MCF 10A (cell line): ENCODE data around the gene ITPKA. TPM values are rescaled to one million over a fixed set of nuclear protein-coding genes. Genes with fewer than 3 reads are reported as not detected.
A peak's percentile ranks its signal among the peaks of the same experiment; 100 is the strongest.
"Not testable (repeated sequence)": the region's sequence is repeated elsewhere in the genome, so short reads cannot be mapped to it uniquely, and the experiment has no call there.

ENCODE experiments used
- BruUV-seq: library from RNA; stranded (reverse); fragments of 400-500 nt; replicated peaks from 2 replicates; lab custom pipeline; 2021; lab: Mats Ljungman, UMichigan
- CTCF ChIA-PET: fragments of 300-600 bp; sonication (Branson Sonifier 250); formaldehyde crosslinking; extraction: SDS; loops from one replicate; lab custom pipeline; 2021; ENCODE audit warnings: antibody characterized with exemption, inconsistent platforms; lab: Yijun Ruan, JAX
- POLR2A ChIA-PET: fragments of 300-600, 350-650 bp; sonication (Branson Sonifier 250); formaldehyde crosslinking; extraction: SDS; loops from one replicate; lab custom pipeline; 2020; ENCODE audit warnings: antibody characterized with exemption, inconsistent platforms; lab: Yijun Ruan, JAX
- DNase-seq: peaks from one replicate; pipeline ENCODE4 v3.0.0-alpha.2; 2018; ENCODE audit not compliant: unreplicated experiment
- H3K27ac Mint-ChIP-seq: one replicate; pipeline ENCODE4 v1.8.0; 2022; ENCODE audit warnings: mild to moderate bottlenecking, low read depth, mixed read lengths; ENCODE audit not compliant: unreplicated experiment
- H3K27me3 Mint-ChIP-seq: one replicate; pipeline ENCODE4 v1.8.0; 2022; ENCODE audit warnings: mixed read lengths; ENCODE audit not compliant: insufficient read depth, unreplicated experiment
- H3K36me3 Mint-ChIP-seq: one replicate; pipeline ENCODE4 v1.8.0; 2022; ENCODE audit warnings: mild to moderate bottlenecking, moderate library complexity, mixed read lengths; ENCODE audit not compliant: insufficient read depth, unreplicated experiment
- H3K4me1 Mint-ChIP-seq: one replicate; pipeline ENCODE4 v1.8.0; 2022; ENCODE audit warnings: mixed read lengths; ENCODE audit not compliant: insufficient read depth, unreplicated experiment
- H3K4me3 Mint-ChIP-seq: one replicate; pipeline ENCODE4 v1.8.0; 2022; ENCODE audit warnings: mild to moderate bottlenecking, moderate library complexity, mixed read lengths; ENCODE audit not compliant: unreplicated experiment
- H3K9me3 Mint-ChIP-seq: one replicate; pipeline ENCODE4 v1.8.0; 2022; ENCODE audit warnings: mixed read lengths; ENCODE audit not compliant: unreplicated experiment
- intact Hi-C: fragments of 100-400 bp; cut with micrococcal nuclease; formaldehyde crosslinking; loops from 2 replicates; pipeline ENCODE4 v1.14.1; 2022
- total RNA-seq: library from RNA; stranded (reverse); gene quantifications from 2 replicates; pipeline ENCODE4 v1.2.3, GENCODE V29; 2022
- TF ChIP-seq, protein P1 (sequence below): fragments of 200-600 bp; IDR thresholded peaks from one replicate; pipeline ENCODE4 v1.8.0; 2022; ENCODE audit warnings: antibody characterized with exemption, mild to moderate bottlenecking; ENCODE audit not compliant: unreplicated experiment

ITPKA gene
- total RNA-seq, 1 experiment from 2014 or later = 13.5 TPM

- no peak for DNase-seq
- ChIA-PET CTCF (interaction anchor here (0.6 to 4.3 kb wide), 20 partner anchors 9 to 329 kb away, joined by 3 to 21 read pairs (median 4); partner anchors contain the start of gene RPAP1), POLR2A (interaction anchor here (0.6 to 1.9 kb wide), 5 partner anchors 11 to 308 kb away, joined by 3 to 6 read pairs (median 3); no protein-coding TSS in a partner anchor)
- H3K27ac Mint-ChIP-seq = no peak overlapping the region
- no peak overlapping the region for H3K4me3 Mint-ChIP-seq
- intact Hi-C loops = loop anchor here (5.0 kb wide), 2 partner anchors 92 to 137 kb away; partner anchors contain the start of gene TYRO3
- H3K27me3 Mint-ChIP-seq = no peaks in the 10 kb centered on the region
- TF ChIP-seq, protein P1, sequence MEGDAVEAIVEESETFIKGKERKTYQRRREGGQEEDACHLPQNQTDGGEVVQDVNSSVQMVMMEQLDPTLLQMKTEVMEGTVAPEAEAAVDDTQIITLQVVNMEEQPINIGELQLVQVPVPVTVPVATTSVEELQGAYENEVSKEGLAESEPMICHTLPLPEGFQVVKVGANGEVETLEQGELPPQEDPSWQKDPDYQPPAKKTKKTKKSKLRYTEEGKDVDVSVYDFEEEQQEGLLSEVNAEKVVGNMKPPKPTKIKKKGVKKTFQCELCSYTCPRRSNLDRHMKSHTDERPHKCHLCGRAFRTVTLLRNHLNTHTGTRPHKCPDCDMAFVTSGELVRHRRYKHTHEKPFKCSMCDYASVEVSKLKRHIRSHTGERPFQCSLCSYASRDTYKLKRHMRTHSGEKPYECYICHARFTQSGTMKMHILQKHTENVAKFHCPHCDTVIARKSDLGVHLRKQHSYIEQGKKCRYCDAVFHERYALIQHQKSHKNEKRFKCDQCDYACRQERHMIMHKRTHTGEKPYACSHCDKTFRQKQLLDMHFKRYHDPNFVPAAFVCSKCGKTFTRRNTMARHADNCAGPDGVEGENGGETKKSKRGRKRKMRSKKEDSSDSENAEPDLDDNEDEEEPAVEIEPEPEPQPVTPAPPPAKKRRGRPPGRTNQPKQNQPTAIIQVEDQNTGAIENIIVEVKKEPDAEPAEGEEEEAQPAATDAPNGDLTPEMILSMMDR = no peak
- H3K9me3 Mint-ChIP-seq = no peaks in the 10 kb centered on the region
- no TSS peak for BruUV-seq
- H3K4me1 Mint-ChIP-seq = peaks cover 5% of the 10 kb centered on the region
- peaks cover 84% of the 10 kb centered on the region for H3K36me3 Mint-ChIP-seq
Measured at GRCh38 chr15:41464889-41465580, 28.6 kb upstream of the ITPKA start.

GRCh38 chr15:41465822-41466421 lies 27.8 kb upstream of the ITPKA start:
- TF ChIP-seq, protein P1 = peak; percentile 93
- DNase-seq = peak; percentile 59
- Mint-ChIP-seq H3K27me3 (no peaks in the 10 kb centered on the region), H3K4me3 (no peak overlapping the region), H3K9me3 (no peaks in the 10 kb centered on the region), H3K4me1 (peaks cover 5% of the 10 kb centered on the region), H3K36me3 (peaks cover 87% of the 10 kb centered on the region), H3K27ac (no peak overlapping the region)
- no TSS peak for BruUV-seq
- intact Hi-C loops = loop anchor here (1.0 to 5.0 kb wide), 4 partner anchors 91 to 341 kb away; partner anchors contain the start of gene TYRO3
- ChIA-PET POLR2A (interaction anchor here (0.7 to 1.9 kb wide), 4 partner anchors 10 to 307 kb away, joined by 3 to 10 read pairs (median 4); no protein-coding TSS in a partner anchor), CTCF (interaction anchor here (0.6 to 4.3 kb wide), 28 partner anchors 8 to 833 kb away, joined by 3 to 21 read pairs (median 4); no protein-coding TSS in a partner anchor)

- H3K27ac Mint-ChIP-seq = no peak overlapping the region
- no peak for DNase-seq
- TF ChIP-seq, protein P1 = no peak
- no TSS peak for BruUV-seq
- peaks cover 5% of the 10 kb centered on the region for H3K4me1 Mint-ChIP-seq
- no peaks in the 10 kb centered on the region for H3K27me3 Mint-ChIP-seq
- intact Hi-C loops = loop anchor here (1.0 to 5.0 kb wide), 4 partner anchors 91 to 340 kb away; partner anchors contain the start of gene TYRO3
- H3K36me3 Mint-ChIP-seq = peaks cover 90% of the 10 kb centered on the region
- no peaks in the 10 kb centered on the region for H3K9me3 Mint-ChIP-seq
- no peak overlapping the region for H3K4me3 Mint-ChIP-seq
- CTCF ChIA-PET = interaction anchor here (0.6 to 4.3 kb wide), 16 partner anchors 9 to 525 kb away, joined by 3 to 21 read pairs (median 5); partner anchors contain the start of gene MAPKBP1
- POLR2A ChIA-PET = interaction anchor here (0.8 to 1.9 kb wide), 3 partner anchors 9 to 306 kb away, joined by 3 to 10 read pairs (median 6); no protein-coding TSS in a partner anchor
Measured at GRCh38 chr15:41466711-41467110, 27.0 kb upstream of the ITPKA start.

DNA sequence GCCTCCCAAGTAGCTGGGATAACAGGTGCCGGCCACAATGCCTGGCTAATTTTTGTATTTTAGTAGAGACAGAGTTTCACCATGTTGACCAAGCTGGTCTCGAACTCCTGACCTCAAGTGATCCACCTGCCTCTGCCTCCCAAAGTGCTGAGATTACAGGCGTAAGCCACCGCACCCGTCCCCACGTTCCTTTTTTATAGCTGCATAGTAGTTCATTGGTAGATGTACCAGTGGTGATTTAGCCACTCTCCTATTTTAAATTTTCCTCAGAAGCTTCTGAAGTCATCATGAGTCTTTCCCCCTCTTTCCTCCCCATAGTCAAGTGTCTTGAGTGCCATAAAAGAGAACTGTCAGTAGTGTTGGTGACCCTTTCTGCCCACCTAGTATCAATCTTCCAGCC lies 24.0 kb upstream of the ITPKA start:
- CTCF ChIA-PET, DNase-seq, H3K4me3 Mint-ChIP-seq, POLR2A ChIA-PET, BruUV-seq, H3K27me3 Mint-ChIP-seq, H3K27ac Mint-ChIP-seq, H3K9me3 Mint-ChIP-seq, H3K4me1 Mint-ChIP-seq: not testable (repeated sequence)
- intact Hi-C loops = loop anchor here (5.0 kb wide), 2 partner anchors 88 to 133 kb away; partner anchors contain the start of gene TYRO3
- H3K36me3 Mint-ChIP-seq = peaks cover 95% of the 10 kb centered on the region
